Gastroesophageal sphincter (tissue), 3 donors: ENCODE results near the gene NNMT.

Experiments used
- CTCF ChIP-seq, 4 experiments: fragments of 200-600 bp in 2 of 4; fragments of 450-650 bp in 2 of 4; sonication (generic) in 1 of 4; IDR thresholded peaks; one replicate each; pipeline ENCODE4 v1.5.1; 2017 to 2019; ENCODE audit warnings: antibody characterized with exemption in 4 of 4, mild to moderate bottlenecking in 2 of 4, moderate library complexity in 2 of 4
- EP300 ChIP-seq: sonication (generic); formaldehyde crosslinking; IDR thresholded peaks from one replicate; pipeline ENCODE4 v1.6.1; 2017; ENCODE audit warnings: antibody characterized with exemption, mild to moderate bottlenecking
- POLR2A ChIP-seq, 2 donors: fragments of 450-650 bp; IDR thresholded peaks; one replicate each; pipeline ENCODE4 v1.6.1; 2017; ENCODE audit warnings: antibody characterized with exemption in 2 of 2, mild to moderate bottlenecking in 2 of 2, moderate library complexity in 1 of 2

GRCh38 chr11:114322934-114323333 lies 26.7 kb downstream of the NNMT start:
- no peak for TF ChIP-seq CTCF (IDR thresholded peaks at IDR 0.05)
- no peak for TF ChIP-seq POLR2A (IDR thresholded peaks at IDR 0.05)
- no peak for TF ChIP-seq EP300
